GM18870 (cell line): ENCODE results near the gene GNGT2.

Experiments
- ATAC-seq: cut with Tn5 transposase; IDR thresholded peaks from one replicate; pipeline ENCODE4 v1.9.1; 2021; ENCODE audit warnings: moderate library complexity; ENCODE audit not compliant: unreplicated experiment

Gene GNGT2

GRCh38 chr17:49210158-49211029 lies at the start of gene GNGT2, which contains the start of gene ABI3:
GNGT2 (minus strand) TSS chr17:49210574; CDS start chr17:49207422, 3,152 bp downstream.
ABI3 (plus strand) TSS chr17:49210707; CDS start chr17:49210725, 18 bp downstream.
- ATAC-seq, result no peak

- no peak for ATAC-seq
Measured at GRCh38 chr17:49259663-49260010, 49.3 kb upstream of the GNGT2 start.

GRCh38 chr17:49258394-49258793 lies 48.0 kb upstream of the GNGT2 start:
- ATAC-seq, result no peak

- ATAC-seq, result no peak
Measured at GRCh38 chr17:49255125-49255524, 44.8 kb upstream of the GNGT2 start.

- no peak for ATAC-seq
Measured at GRCh38 chr17:49254066-49254465, 43.7 kb upstream of the GNGT2 start.

GRCh38 chr17:49252148-49252695 lies 41.8 kb upstream of the GNGT2 start:
- ATAC-seq, result no peak

- no peak for ATAC-seq
Measured at GRCh38 chr17:49249890-49250522, 39.6 kb upstream of the GNGT2 start.

- ATAC-seq, result no peak
Measured at GRCh38 chr17:49249292-49249794, 39.0 kb upstream of the GNGT2 start.

- no peak for ATAC-seq
Measured at GRCh38 chr17:49247944-49248343, 37.6 kb upstream of the GNGT2 start.

- ATAC-seq, result no peak
Measured at GRCh38 chr17:49244839-49245238, 34.5 kb upstream of the GNGT2 start.

- ATAC-seq, result no peak
Measured at GRCh38 chr17:49242813-49243212, 32.4 kb upstream of the GNGT2 start.

GRCh38 chr17:49241692-49242397 lies 31.5 kb upstream of the GNGT2 start:
- no peak for ATAC-seq

GRCh38 chr17:49241040-49241439 lies 30.7 kb upstream of the GNGT2 start:
- no peak for ATAC-seq

GRCh38 chr17:49240619-49241018 lies 30.2 kb upstream of the GNGT2 start:
- no peak for ATAC-seq

GRCh38 chr17:49239963-49240362 lies 29.6 kb upstream of the GNGT2 start:
- no peak for ATAC-seq

- ATAC-seq, result no peak
Measured at GRCh38 chr17:49235896-49236295, 25.5 kb upstream of the GNGT2 start.

GRCh38 chr17:49234509-49235080 lies 24.2 kb upstream of the GNGT2 start:
- no peak for ATAC-seq

- no peak for ATAC-seq
Measured at GRCh38 chr17:49231563-49231894, 21.2 kb upstream of the GNGT2 start.

- ATAC-seq, result no peak
Measured at GRCh38 chr17:49230636-49231562, 20.5 kb upstream of the GNGT2 start, which contains the start of gene PHOSPHO1. PHOSPHO1 (minus strand) TSS chr17:49230787; CDS start chr17:49226691, 4,096 bp downstream.
